Keratinocyte (primary cell): Measurements from ENCODE around the gene MTCL1. TPM values are rescaled to one million over a fixed set of nuclear protein-coding genes. Genes with fewer than 3 reads are reported as not detected.

Source experiments
- DNase-seq: peaks from one replicate; pipeline ENCODE4 v3.0.0-alpha.2; 2011; ENCODE audit warnings: low read depth, missing footprints, low spot score
- FAIRE-seq: peaks from 2 replicates; lab custom pipeline; 2011; peaks lifted over from hg19 to GRCh38; lab: Jason Lieb, UNC
- H2AFZ ChIP-seq: 2 replicates; pipeline ENCODE4 v1.6.0; 2012; ENCODE audit warnings: low read length, control low read depth, inconsistent platforms; ENCODE audit not compliant: control insufficient read depth
- H3K27ac ChIP-seq: 2 replicates; pipeline ENCODE4 v1.5.1; 2011; ENCODE audit warnings: low read length; ENCODE audit not compliant: control insufficient read depth, insufficient read depth
- H3K27me3 ChIP-seq: 3 replicates; pipeline ENCODE4 v1.6.0; 2011; ENCODE audit warnings: low read length; ENCODE audit not compliant: control insufficient read depth, insufficient read depth; ENCODE audit errors: extremely low read depth
- H3K36me3 ChIP-seq, 2 experiments: 2 replicates in 1 of 2; 3 replicates in 1 of 2; pipeline ENCODE4 v1.5.1; 2011; ENCODE audit warnings: low read length in 2 of 2, mild to moderate bottlenecking in 1 of 2; ENCODE audit not compliant: control insufficient read depth in 2 of 2, insufficient read depth in 2 of 2; ENCODE audit errors: extremely low read depth in 1 of 2
- H3K4me1 ChIP-seq: 3 replicates; pipeline ENCODE4 v1.5.1; 2011; ENCODE audit warnings: low read length; ENCODE audit not compliant: control insufficient read depth, insufficient read depth; ENCODE audit errors: extremely low read depth
- H3K4me2 ChIP-seq: 3 replicates; pipeline ENCODE4 v1.6.0; 2011; ENCODE audit warnings: low read depth, low read length; ENCODE audit not compliant: control insufficient read depth, insufficient read depth; ENCODE audit errors: extremely low read depth
- H3K4me3 ChIP-seq, 3 experiments: fragments of 200-600 bp in 1 of 3; sonication (generic) in 1 of 3; 2 replicates in 2 of 3; 3 replicates in 1 of 3; pipeline ENCODE4 v1.5.1; 2011 to 2016; ENCODE audit warnings: low read length in 3 of 3, mild to moderate bottlenecking in 3 of 3, control low read depth in 2 of 3, inconsistent platforms in 1 of 3, low read depth in 1 of 3, mixed read lengths in 1 of 3, mixed run types in 1 of 3, moderate library complexity in 1 of 3; ENCODE audit not compliant: control insufficient read depth in 2 of 3, insufficient read depth in 2 of 3; ENCODE audit errors: extremely low read depth in 1 of 3
- H3K79me2 ChIP-seq: 2 replicates; pipeline ENCODE4 v1.6.0; 2012; ENCODE audit warnings: low read length; ENCODE audit not compliant: control insufficient read depth, insufficient read depth
- H3K9ac ChIP-seq: 3 replicates; pipeline ENCODE4 v1.6.0; 2011; ENCODE audit warnings: low read length; ENCODE audit not compliant: control insufficient read depth, insufficient read depth; ENCODE audit errors: extremely low read depth
- H3K9me1 ChIP-seq: 3 replicates; pipeline ENCODE4 v1.6.0; 2011; ENCODE audit warnings: low read length; ENCODE audit not compliant: control insufficient read depth, insufficient read depth; ENCODE audit errors: extremely low read depth
- H3K9me3 ChIP-seq: 2 replicates; pipeline ENCODE4 v1.5.1; 2012; ENCODE audit warnings: low read depth, low read length; ENCODE audit not compliant: control insufficient read depth
- H4K20me1 ChIP-seq: 3 replicates; pipeline ENCODE4 v1.6.0; 2011; ENCODE audit warnings: low read length; ENCODE audit not compliant: control insufficient read depth, insufficient read depth; ENCODE audit errors: extremely low read depth
- CTCF ChIP-seq, 3 experiments: IDR thresholded peaks in 1 of 3; conservative IDR thresholded peaks in 1 of 3; optimal IDR thresholded peaks in 1 of 3; 2 replicates in 2 of 3; 3 replicates in 1 of 3; pipeline versions ENCODE3 to v1.5.1; 2011; ENCODE audit warnings: low read length in 3 of 3, mild to moderate bottlenecking in 3 of 3, moderate library complexity in 2 of 3, control low read depth in 1 of 3, inconsistent platforms in 1 of 3; ENCODE audit not compliant: insufficient read depth in 2 of 3; ENCODE audit errors: extremely low read depth in 1 of 3
- EZH2 ChIP-seq: IDR thresholded peaks from one replicate; pipeline ENCODE4 v1.6.1; 2012; ENCODE audit warnings: inconsistent platforms, mild to moderate bottlenecking, low read length, moderate library complexity
- dilution Hi-C: fragments of 300-500 bp; cut with MboI; formaldehyde crosslinking; loops from one replicate; pipeline ENCODE4 v1.7.0; 2020; ENCODE audit warnings: low sequenced_read_pairs; ENCODE audit not compliant: extremely low pct_ligation_motif_present
- polyA plus RNA-seq, 5 experiments: library from polyadenylated mRNA; depleted of rRNA in 3 of 5; stranded (reverse) in 3 of 5; stranded (forward) in 1 of 5; unstranded in 1 of 5; fragments of >200 nt; gene quantifications; 1 replicate in 1 of 5; 2 replicates in 3 of 5; 3 replicates in 1 of 5; pipeline versions ENCODE4 v1.2.1 to v1.2.3, GENCODE V29; 2011 to 2012; ENCODE audit warnings: missing spikeins in 2 of 5, low read depth in 1 of 5, low replicate concordance in 1 of 5

The MTCL1 gene
- polyA plus RNA-seq, 1 donor (not counting 4 experiments of a cell fraction or from before 2014, with no cell fraction given), result 15.4 TPM

- TF ChIP-seq CTCF (optimal IDR thresholded peaks at IDR 0.05 in 1 of 3, IDR thresholded peaks at IDR 0.05 in 1 of 3, conservative IDR thresholded peaks at IDR 0.05 in 1 of 3; ENCODE audit: extremely low read depth in 1 of 3, insufficient read depth in 2 of 3, low read length in 3 of 3) (no peak), EZH2 (no peak)
- H3K4me2 ChIP-seq, result no peak overlapping the region
- FAIRE-seq (no peak), DNase-seq (no peak)
- H4K20me1 ChIP-seq, result no peaks in the 10 kb centered on the region
- H3K9me1 ChIP-seq, result no peaks in the 10 kb centered on the region
- H3K4me3 ChIP-seq, result no peak overlapping the region
- H3K9ac ChIP-seq, result no peak overlapping the region
- peaks cover 11% of the 10 kb centered on the region for H3K4me1 ChIP-seq
- no peaks in the 10 kb centered on the region for H3K27me3 ChIP-seq
- no peaks in the 10 kb centered on the region for H3K36me3 ChIP-seq
- no peaks in the 10 kb centered on the region for H3K9me3 ChIP-seq
- dilution Hi-C loops, result no loop called here
- no peak overlapping the region for H3K27ac ChIP-seq
- H2AFZ ChIP-seq, result no peak overlapping the region
- H3K79me2 ChIP-seq, result no peaks in the 10 kb centered on the region
Measured at GRCh38 chr18:8848541-8848940, 143.2 kb downstream of the MTCL1 start.

DNA sequence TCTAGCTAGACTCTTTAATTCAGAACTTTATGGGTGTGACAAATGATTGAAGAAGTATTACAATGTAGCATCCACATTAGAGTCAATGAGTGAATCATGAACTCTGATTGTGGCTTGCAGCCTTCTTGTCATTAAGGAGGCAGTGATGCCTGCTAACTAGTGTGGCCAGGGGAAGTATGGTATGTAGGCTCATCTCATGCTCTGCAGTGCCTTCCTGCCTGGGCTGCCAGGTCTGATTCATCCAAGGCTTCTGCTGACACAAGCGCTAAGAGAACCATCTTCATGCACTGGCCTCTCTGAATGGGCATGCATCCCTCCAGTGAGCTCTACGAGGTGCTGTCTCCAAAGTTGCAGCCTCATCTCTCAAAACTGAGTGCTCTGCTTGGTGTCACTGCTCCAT, 144.3 kb downstream of the MTCL1 start:
- FAIRE-seq (no peak), DNase-seq (no peak)
- dilution Hi-C loops, result no loop called here

More for the DNA sequence above, 144.3 kb downstream of the MTCL1 start:
- Histone ChIP-seq H3K36me3 (no peaks in the 10 kb centered on the region), H3K9ac (no peak overlapping the region), H3K79me2 (no peaks in the 10 kb centered on the region), H3K27ac (no peak overlapping the region), H3K4me1 (peaks cover 6% of the 10 kb centered on the region), H3K4me3 (no peak overlapping the region), H4K20me1 (no peaks in the 10 kb centered on the region), H3K4me2 (no peak overlapping the region), H2AFZ (no peak overlapping the region), H3K9me1 (no peaks in the 10 kb centered on the region), H3K9me3 (no peaks in the 10 kb centered on the region), H3K27me3 (no peaks in the 10 kb centered on the region)
- TF ChIP-seq EZH2 (no peak), CTCF (optimal IDR thresholded peaks at IDR 0.05 in 1 of 3, IDR thresholded peaks at IDR 0.05 in 1 of 3, conservative IDR thresholded peaks at IDR 0.05 in 1 of 3; ENCODE audit: extremely low read depth in 1 of 3, insufficient read depth in 2 of 3, low read length in 3 of 3) (no peak)
